GM10847 (cell line): ENCODE measurements around the gene RASD1.

Source experiments
- POLR2A ChIP-seq: IDR thresholded peaks from 2 replicates; pipeline ENCODE4 v1.6.1; 2011; ENCODE audit not compliant: insufficient read length; ENCODE audit errors: extremely low read depth

RASD1 gene

DNA sequence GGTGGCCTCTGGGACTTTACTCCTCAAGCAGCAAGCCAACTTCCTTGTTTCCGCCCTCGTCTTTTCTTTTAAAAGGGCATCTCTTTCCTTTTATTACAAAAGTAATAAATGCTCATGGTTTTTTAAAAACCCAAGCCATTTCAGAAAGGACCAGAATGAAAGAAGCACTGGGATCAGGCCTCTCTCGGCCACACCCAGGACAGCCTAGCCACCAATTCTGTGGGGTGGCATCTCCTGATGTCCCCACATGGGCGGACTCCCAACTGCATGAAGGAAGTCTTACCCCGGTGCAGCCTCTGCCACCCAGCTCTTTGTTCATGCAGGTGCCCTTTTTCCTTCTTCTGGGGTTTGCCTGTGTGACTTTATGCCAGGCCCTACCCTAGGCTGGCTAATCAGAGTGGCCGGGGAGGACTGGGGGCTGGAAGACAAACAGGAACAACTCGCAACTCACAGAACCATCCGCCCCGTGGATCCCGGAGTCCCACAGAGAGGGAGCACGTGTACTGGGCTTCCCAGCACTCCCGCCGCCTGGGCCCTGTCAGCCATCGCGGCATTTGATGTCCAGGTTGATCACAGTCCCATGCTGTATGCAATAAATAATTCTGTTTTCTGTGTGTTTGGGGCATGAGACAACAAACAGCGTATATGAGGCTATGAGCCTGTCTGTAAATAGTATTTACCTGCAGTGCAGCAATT, 2.6 kb upstream of the RASD1 start:
- TF ChIP-seq POLR2A, result no peak

DNA sequence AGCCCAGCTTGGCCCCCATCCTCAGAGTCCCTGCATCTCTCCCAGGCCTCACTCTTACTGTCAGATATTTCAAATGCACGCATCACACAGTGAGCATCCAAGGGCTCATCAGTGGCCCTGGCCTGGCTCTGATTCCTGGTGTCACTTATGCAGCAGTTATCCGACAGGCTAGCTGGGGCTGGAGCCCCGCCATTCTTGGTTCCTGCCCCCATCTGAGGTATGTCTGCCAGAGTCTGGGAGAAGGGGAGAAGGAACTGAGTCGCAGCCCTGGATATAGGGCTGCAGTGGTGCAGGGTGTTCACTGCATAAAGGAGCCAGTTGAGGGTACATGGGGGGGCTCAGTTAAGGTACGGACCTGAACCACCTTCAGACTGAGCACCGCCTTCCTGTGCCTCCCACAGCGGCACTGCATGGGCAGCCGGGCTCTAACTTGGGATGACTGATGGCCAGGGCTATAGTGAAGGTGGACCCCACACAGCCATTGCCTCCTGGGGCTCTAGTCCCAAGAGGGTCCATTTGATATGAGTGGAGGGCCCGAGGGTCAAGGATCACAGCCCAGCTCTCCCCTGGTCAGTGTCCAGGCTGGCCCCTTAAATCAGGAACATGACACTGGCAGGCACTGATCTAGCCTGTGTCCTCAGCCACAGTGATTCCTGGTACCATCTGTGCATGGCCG, 1.8 kb upstream of the RASD1 start:
- TF ChIP-seq POLR2A, result no peak

DNA sequence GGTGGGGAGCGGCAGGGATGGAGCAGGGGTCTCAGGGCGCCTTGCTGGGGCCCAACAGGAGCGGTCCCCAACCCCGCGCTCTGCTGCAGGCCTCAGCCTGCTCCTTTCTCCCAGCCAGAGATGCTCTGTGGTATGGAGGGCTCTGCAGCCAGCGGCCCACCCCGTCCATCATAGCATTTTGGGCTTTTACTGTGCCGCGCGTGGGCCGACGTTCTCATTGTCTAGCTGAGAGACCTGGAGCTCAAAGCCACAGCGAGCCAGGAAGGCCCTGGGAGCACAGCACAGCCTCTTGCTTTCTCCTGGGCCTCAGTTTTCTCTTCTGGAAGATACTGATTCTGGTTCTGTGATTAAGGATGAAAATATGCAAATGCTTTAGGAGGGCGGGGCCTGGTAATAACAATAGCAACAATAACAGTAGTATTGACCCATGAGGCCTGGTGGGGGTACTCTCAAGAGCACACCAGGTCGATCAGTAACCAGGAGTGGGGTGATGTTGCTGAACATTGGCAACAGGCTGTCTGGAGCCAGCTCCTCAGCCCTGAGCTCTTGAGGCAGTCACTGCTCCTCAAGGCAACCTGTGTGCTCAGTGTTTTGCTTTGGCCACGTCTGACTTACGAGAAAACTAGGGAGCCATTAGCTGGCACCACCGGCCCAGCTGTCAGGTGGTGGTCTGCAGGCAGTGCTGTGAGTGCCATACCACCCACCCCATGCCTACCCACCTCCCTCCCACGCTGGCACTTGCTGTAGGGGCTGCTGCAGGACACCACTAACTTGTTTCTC, 1.1 kb upstream of the RASD1 start:
- TF ChIP-seq POLR2A, result no peak

DNA sequence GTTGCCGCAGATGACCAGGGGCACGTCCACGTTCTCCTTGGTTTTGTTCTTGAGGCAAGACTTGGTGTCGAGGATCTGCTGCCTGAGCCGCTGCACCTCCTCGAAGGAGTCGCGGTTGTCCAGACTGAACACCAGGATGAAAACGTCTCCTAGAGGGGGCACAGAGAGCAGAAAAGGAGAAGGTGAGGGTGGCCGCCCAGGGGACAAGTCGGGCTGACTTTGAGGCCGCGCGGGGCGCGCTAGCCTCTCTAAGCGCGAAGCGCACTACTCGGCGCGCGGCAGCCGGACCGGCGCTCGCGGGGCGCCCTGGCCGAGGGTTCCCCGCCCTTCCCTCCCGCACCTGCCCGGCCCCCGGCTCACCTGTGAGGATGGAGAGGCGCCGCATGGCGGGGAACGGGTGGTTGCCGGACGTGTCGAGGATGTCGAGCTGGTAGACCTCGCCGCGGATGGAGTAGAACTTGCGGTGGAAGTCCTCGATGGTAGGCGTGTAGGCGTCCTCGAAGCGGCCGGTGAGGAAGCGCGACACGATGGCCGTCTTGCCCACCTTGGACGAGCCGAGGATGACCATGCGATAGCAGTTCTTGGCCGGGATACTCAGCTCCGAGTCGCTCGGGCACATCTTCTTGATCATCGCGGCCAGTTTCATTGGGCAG, 533 bp downstream of the RASD1 start:
- no peak for TF ChIP-seq POLR2A

DNA sequence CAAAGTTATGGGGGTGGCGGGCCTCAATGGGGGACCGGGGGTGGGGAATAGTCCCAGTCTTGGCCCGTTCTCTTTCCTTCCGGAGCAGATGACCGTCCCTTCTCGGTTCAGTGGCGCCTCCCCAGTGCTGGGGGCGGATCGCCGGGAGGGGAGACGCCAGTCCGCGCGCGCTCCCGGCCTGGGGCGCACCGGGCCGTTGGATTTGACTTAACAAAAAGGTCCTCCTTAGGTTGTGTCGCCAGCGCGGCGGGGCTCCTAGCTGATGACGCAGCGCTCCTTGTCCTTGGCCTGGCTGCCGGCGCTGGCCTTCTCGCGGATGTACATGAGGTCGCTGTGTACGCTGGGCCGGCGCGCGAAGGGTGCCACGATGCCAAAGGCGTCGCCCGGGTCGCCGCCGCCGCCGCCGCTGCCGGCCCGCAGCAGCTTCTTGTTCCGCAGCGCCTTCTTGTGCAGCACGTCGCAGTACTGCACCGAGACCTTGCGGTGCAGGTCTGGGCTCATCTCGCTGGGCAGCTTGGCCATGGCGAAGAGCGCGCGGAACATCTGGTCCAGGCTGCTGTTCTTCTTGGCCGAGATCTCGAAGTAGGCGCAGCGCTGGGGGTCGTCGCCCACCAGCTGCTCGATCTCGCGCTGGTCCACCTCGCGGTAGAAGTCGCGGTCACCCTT, 1.2 kb downstream of the RASD1 start:
- TF ChIP-seq POLR2A, result no peak

DNA sequence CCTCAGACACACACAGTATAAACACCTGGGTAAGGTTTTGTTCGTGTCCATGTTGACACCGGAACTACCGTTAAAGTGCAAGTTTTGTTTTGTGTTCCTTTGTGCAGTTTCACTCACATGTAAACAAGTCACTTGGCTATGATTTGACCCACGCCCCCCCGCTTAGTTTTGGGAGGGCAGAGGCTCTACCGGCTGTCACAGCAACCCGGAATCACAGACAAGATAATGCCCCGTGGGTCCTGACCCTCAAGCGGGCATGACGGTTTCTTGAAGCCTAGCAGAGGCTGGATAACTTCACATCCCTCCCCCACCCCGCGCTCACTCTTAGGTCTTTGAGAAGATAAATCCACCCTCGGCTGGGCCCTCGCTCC, 1.7 kb downstream of the RASD1 start:
- TF ChIP-seq POLR2A, result no peak

DNA sequence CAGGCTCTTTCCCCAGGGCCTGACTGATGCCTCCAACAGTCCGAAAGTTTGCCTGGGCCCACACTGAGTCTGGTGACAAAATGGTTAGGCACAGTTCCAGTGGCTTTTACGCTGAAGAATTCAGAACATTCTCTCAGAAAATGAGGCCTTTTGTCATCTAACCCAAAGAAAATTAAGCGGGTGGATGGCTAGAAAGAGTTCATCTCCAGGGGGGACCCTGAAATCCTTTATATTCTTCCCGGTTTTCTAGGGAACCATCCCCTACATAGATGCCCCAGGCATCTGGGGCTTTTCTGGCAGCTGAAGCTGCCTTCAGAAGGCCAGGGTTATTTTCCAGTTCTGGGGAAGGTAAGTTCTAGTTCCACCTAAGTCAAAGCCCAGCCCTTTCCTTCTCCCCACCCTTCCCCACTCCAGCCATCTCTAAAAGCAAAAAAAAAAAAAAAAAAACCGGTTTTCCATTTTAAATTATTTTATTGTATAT, 2.2 kb downstream of the RASD1 start:
- TF ChIP-seq POLR2A, result no peak

DNA sequence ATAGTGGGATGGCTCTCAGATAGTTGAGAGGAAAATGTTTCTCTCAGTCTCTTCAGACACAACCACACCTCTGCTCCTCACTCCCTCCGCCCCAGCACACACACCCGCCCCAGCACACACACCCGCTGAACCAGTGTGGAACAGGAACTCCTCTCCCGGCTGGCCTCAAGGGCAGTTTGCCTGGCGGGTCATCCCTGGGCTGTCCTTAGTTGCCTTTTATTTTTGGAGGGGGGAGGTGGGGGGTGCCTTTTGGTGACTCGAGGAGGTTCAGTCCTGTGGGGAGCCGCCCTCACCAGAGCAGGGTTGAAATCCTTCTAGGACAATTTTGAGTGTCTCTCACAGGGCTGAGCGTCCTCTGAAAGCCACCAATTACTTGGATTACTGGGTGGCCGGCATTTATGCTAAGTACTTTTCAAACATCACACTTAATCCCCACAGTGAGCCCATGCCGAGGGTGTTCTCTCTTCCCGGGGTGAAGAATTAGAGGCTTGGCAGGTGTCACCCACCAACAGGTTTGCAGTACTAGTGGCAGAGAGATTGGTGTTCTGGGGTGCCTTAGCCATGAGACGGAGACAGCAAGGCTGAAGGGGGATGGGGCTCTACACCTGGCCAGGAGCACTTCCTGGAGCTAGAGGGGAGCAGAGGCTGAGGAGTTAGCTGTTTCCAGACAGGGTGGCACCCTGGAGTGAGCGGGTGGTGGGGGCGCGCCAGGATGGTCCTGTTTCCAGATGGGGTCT, 2.8 kb downstream of the RASD1 start:
- TF ChIP-seq POLR2A, result no peak

DNA sequence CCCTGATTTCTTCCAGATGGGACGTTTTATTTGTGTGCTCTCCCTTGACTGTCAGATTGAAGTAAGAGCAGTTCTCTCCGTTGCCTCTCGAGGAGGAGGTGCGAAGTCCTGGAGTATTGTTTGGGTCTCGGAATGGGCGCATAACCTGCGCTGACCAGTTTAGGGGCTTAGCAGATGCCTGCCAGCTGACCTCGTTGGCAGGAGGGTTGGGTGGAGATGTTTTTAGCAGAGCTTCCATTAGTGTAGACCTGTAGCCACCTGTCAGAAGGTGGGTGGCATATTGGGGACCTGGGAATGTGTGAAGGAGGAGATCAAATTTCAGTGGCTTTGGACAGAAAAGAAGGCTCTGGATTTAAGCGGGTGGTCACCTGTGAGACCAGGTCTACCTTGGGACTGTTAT, 3.6 kb downstream of the RASD1 start:
- no peak for TF ChIP-seq POLR2A

DNA sequence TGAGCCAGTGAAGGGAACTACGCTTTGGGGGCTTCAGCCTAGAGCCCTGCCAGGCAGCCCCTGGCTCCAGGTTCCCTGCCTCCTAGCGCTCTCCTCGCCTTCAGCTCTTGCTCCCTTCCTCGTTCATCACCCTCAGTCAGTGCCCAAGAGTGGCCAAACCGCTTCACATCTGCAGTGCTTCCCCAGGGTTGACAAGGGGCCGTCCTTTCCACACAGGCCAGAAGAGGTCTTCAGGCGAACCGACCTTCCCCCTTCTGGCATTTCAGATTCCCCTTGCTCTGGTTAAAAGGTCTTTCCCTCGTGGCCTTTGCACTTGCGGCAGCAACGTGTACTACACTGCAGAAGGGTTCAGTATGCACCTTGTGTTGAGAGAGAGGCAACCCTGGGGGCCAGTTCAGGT, 4.1 kb downstream of the RASD1 start:
- TF ChIP-seq POLR2A, result no peak

DNA sequence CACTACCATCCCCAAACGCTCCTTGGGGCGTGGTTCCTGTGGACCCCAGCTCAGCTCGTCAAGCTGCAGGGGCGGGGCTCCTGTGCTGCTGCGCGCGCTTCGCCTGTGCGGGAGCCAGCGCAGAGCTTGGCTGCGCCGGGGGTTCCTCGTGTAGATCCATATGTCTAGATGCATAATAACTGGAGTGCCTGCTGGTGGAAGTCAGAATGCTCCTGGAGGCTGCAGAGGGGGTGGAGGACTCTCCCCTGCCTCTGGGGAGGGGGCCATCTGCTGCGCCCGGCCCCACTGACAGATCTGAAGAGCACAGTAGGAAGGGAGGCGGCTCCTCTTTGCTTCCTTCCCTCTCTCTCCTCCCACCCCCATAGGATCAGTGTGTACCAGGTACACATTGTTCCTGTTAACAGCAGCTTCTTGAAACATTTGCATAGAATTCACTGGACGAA, 4.6 kb downstream of the RASD1 start:
- TF ChIP-seq POLR2A, result no peak

DNA sequence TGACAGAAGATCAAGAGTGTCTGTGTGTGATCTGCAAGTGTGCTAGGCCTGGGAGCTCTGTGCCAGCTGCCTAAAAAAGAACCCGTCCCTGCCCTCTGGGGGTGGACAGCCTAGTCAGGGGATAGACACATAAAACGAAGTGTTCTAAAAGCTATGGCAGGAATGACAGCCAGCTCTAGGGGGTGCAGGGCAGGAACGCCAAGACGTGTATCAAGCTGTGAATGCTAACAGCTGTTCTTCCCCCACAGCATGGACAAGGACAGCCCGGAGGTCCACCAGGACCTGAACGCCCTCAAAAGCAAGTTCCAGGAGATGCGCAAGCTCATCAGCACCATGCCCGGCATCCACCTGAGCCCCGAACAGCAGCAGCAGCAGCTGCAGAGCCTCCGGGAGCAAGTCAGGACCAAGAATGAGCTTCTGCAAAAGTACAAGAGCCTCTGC, 5.1 kb downstream of the RASD1 start:
- TF ChIP-seq POLR2A, result no peak

DNA sequence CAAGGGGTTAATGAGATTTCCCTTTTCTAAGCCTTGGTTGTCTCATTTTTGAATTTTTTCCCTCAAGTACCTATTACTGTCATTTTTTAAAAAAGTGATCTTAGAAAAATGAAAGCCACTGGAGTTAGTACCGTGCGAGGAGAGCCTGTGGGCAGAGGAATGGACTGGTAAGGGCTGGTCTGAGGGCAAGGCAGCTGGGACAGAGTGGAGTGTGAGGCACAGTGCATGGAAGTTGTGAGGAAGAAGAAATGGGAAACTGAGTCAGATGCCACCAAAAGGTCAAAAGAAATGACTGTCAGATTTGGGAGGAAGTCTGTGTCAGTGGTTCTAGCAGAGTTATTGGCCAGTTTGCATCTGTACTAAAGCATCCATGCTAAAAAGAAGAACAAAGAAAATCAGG, 8.2 kb downstream of the RASD1 start:
- no peak for TF ChIP-seq POLR2A

DNA sequence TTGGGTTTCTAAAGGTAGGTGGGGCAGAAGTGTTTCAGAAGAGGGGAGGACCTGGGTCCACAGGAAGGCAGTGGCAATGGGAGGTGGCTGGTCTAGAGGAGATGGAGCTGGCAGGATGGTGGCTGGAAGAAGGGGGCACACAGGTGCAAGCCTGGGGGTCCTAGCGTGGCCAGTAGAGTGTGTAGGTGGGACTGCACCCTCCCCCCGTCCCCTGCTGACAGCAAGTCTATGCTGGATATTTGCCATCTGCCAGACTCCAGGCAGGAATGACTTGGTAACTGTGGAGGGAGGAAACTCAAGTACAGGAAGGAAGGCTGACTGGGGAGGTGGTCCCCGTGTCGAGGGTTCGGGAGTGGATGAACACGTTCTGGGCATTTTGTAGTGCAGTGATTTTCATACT, 10.8 kb downstream of the RASD1 start:
- no peak for TF ChIP-seq POLR2A

DNA sequence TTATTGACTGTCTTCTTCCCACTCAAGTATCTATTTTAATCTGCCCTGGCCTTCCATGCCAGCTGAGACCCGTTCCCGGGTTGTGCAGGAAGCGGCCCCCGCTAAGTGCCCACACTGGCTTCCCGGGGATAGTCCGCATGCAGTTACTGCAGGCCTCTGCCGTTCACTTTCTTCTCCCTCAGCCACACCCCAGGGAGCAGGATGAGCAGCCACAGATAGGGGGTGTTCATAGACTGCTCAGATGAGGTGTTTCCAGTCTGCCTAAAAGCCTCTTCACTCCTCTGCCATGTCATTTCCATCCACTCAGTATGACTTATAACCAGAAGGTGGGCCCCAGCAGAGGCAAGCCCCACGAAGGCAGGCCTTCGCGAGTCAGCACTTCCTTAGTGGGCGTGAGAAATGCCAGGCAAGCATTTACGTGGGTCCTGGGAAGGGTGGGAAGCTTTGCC, 11.7 kb downstream of the RASD1 start:
- TF ChIP-seq POLR2A, result no peak

DNA sequence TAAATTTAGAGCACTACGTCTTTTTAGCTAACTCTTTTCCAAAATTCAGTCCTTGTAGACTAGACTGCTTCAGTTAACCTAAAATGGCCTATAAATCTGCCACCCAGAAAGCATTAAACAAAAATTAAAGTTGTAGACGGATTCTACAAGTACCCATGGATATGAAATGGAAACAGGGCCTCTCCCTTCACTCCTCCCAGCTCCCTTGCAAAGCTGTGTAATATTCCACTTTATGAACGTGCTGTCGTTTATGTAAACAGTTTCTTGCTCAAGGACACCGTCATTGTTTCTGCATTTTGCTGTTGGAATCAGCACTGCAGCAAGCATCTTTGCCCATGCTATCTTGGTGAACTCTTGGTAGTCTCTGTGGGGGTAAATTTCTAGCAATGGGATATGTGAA, 14.3 kb downstream of the RASD1 start:
- TF ChIP-seq POLR2A, result no peak
